AG09319 (cell line): ENCODE measurements around the gene CALM1.
A peak's percentile ranks its signal among the peaks of the same experiment; 100 is the strongest.

Experiments
- DNase-seq: peaks from one replicate; pipeline ENCODE4 v3.0.0-alpha.2; 2010; ENCODE audit warnings: low read depth; ENCODE audit errors: extremely low read depth
- TF ChIP-seq, protein P1 (sequence below): IDR thresholded peaks from 2 replicates; pipeline ENCODE4 v1.5.1; 2011; ENCODE audit warnings: low read depth, mild to moderate bottlenecking, inconsistent platforms, low read length, moderate library complexity

Gene CALM1

DNA sequence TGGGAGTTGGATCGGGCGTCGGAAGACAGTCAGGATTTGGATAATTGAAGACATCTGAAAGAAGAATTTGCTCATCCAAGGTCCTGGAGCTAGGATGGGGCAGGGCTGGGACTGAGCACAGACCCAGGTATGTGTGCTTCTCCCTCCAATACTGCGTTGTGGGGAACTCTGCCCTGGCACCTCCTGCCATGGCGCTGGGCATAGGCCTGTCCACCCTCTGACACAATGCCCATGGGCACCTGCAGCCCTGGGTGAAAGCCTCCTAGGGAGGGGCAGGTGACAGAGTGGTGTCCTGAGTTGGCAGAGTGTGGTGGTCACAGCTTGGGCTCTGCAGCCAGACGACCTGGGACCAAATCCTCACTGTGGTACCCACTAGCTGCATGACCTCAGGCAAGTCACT, 53.3 kb downstream of the CALM1 start:
- no peak for DNase-seq
- TF ChIP-seq, protein P1, sequence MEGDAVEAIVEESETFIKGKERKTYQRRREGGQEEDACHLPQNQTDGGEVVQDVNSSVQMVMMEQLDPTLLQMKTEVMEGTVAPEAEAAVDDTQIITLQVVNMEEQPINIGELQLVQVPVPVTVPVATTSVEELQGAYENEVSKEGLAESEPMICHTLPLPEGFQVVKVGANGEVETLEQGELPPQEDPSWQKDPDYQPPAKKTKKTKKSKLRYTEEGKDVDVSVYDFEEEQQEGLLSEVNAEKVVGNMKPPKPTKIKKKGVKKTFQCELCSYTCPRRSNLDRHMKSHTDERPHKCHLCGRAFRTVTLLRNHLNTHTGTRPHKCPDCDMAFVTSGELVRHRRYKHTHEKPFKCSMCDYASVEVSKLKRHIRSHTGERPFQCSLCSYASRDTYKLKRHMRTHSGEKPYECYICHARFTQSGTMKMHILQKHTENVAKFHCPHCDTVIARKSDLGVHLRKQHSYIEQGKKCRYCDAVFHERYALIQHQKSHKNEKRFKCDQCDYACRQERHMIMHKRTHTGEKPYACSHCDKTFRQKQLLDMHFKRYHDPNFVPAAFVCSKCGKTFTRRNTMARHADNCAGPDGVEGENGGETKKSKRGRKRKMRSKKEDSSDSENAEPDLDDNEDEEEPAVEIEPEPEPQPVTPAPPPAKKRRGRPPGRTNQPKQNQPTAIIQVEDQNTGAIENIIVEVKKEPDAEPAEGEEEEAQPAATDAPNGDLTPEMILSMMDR, result no peak

DNA sequence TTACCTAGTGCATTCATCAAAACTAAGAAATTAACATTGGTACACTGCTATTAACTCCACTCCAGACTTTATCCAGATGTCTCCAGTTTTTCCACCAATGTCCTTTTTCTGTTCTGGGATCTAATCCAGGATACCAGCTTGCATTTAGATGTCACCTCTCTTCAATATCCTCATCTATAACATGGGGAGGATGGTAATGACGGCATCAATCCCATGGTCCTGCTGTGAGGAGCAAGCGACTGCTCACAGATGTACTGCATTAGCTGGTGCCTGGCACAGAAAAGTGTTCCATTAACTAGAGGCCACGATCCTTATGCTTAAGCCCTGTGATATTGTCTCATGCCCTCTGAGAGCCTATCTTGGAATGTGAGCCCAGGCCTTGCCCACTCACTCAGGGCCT, 53.8 kb downstream of the CALM1 start:
- DNase-seq, result no peak
- TF ChIP-seq, protein P1, result no peak

DNA sequence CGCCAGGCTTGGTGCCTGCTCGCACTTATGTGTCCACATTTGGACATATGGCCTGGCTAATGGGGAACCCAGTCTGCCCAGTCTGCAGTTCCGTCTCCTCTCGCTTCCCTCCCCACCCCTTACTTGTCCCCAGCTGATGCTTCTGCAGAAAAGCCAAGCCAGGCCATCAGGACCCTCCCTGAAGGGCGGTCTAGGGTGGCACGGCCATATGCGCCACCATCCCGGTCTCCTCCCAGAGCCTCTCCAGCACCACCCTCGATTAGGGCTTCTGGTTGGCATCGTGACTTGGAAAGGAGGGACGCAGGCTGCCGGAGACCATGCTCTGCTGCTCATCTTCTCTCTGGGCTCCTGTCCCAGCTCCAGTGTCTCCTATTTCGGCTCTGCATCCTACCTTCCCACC, 54.6 kb downstream of the CALM1 start:
- TF ChIP-seq, protein P1, result no peak
- DNase-seq, result no peak

DNA sequence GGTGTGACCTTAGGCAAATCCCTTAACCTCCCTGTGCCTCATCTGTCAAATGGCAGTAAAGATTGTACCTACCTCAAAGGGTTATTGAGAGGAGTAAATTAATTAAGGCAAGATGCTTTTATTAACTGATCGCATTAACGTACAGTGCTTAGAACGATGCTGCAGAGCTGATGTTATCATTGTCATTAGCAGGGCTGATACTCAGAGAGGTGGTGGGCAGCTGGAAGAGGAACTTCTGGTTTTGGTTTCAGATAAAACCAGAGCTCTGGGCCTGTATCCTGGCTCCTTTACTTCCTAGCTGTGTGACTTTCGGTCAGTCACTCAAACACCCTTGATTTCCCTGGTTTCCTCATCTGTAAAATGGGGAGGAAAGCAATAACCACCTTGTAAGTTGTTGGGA, 55.1 kb downstream of the CALM1 start:
- no peak for DNase-seq
- TF ChIP-seq, protein P1, result no peak

DNA sequence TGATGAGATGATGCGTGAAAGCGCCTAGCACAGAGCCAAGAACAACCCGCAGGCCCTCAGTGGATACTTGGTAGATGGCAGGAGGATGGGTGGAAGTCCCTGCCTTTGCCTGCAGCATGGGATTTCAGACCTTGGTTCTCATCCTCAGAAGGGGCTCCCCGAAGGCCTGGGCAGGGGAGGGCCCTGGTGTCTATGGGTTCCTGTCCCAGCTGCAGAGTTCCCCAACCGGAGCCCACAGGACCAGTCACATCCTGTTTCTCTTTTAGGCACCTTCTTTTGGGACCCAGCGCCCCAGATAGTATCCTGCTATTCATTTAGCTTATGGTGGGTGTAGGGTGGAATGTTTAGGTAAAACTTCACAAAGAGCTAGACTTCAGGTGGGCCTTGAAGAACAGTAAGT, 55.5 kb downstream of the CALM1 start:
- DNase-seq, result no peak
- TF ChIP-seq, protein P1, result no peak

DNA sequence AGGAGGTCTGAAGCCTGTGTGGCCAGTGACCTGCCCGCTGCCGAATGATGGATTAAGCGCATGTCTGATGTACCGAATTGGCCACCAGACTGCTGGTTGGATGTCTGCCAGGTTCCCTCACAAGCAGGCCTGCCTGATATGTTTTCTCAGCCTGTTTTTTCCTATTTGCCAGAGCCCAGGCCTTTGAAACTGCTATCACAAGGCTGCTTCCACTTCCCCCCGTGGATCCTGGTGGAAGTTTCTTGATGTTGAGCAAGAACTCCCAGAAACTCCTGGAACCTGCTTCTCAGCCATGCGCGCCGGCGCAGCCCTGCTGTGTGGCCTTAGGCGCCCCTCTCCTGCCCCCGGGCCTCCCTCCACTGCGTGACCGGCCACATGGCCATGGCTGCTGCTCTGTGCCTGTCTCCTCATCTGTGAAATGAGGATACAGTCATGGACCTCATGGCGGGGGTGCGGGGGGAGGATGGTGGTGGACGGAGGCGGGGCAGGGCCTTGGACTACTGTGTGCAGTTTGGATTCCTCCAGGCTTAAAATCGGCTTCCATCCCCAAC, 56.6 kb downstream of the CALM1 start:
- no peak for DNase-seq
- TF ChIP-seq, protein P1, result no peak

DNA sequence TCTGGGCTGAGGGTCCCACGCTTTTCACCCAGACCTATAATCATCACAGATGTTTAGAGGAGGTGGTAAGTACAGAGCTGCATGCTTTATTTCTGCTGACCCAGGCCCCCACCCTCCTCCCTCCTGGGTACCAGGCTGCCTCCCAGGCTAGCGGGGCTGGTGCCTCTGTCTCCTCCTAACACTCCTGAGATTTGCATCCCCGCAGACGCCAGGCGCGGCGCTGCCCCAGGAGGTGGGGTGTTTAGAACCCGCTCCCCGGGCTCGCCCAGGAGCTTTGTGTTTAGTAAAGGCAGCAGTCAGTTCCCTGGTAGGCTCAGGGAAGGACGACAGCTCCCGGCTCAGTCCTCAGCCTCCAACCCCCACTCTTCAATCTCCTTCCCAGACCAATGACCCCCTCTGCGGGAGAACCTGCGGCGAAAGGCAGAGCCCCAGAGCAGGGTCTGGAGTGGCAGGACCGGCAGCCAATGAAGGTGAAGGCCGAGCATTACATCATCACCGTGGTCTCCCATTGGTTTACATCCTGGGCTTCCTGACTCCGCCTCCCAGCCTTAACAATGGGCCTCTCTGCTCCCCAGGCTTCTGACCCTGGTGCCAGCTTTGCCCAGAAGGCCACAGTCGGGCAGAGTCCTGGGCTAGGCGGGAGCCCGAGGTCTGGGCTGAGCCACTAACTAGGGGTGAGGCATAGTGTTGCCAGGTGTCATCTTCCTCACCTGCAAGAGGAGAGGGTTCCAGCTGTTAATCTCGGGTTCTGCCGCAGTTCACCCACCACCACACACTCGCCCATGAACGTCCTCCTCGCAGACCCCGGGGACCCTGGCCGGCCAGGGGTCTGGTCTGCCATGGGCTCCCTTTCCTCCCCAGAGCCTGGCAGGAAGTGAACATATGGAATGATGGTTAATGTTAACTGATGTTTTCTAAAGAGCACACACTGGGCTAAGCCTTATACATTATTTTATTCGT, 57.5 kb downstream of the CALM1 start:
- DNase-seq, result peak; percentile 51
- TF ChIP-seq, protein P1, result no peak; the same call in 1 of the 2 replicates
